Cardiac septum (tissue), 1 donor: ENCODE measurements around the gene MYOG. TPM values are rescaled to one million over a fixed set of nuclear protein-coding genes. Genes with fewer than 3 reads are reported as not detected.
A peak's percentile ranks its signal among the peaks of the same experiment; 100 is the strongest.

Source experiments
- DNase-seq: peaks from one replicate; pipeline ENCODE4 v3.0.0-alpha.2; 2020; ENCODE audit warnings: low spot score
- intact Hi-C: fragments of 100-400 bp; cut with DNase I; formaldehyde crosslinking; loops from one replicate; pipeline ENCODE4 v1.14.0; 2022
- total RNA-seq: library from RNA; stranded (reverse); fragmentation: NEBNext Ultra II Directional; extraction: Animal tissue kit (Norgen Biotek cat#: 25700); gene quantifications from one replicate; pipeline ENCODE4 v1.2.1, GENCODE V29; 2021
- donor health status: DM: no; HTN: no; CAD: no.

The MYOG gene
- total RNA-seq, 1 donor from 2014 or later: 0.16 TPM

DNA sequence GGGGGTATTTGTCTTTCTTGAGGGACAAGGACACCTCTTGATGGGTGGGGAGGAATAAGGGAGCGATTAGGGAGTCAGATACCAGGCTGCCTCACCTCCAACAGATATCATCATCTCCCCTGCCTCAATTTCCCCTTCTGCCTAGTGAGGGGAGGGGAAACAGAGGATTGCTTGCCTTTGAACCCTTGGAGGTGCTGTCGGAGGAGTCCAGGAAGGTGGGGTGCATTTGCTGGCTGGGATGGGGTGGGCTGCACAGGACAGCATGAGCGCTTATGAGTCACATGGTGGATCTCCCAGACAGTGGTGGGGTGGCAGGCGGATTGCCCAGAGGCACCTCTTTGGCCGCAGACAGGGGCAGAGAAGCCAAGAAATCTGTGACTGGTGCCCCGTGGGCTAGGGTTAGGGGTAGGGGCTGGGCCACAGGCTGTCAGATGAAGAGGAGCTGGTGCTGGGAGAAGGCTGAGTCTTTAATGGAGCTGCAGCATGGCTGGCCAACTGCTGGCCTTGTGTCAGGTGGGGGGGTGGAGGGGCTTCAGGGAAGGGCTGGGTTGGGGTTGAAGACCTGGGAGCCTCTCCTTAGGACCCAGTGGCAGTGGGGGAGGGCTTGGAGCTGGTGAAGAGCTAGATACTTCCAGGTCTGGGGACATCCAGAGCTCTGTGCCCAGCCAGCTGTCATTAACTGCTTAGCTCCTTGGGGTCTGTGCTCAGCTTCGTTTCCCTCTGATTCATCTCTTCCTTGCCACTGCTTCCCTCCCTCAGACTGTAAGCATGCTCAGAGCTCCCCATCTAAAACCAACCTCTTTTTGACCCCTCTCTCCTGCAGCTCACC is 34.7 kb upstream of the MYOG start:
- intact Hi-C loops: no loop called here
- DNase-seq: peak; percentile 53

GRCh38 chr1:203117611-203118575 is 32.1 kb upstream of the MYOG start:
- intact Hi-C loops: loop anchor here (1.0 kb wide), 2 partner anchors 54 to 98 kb away; no protein-coding TSS in a partner anchor
- peak; percentile 89 for DNase-seq

DNA sequence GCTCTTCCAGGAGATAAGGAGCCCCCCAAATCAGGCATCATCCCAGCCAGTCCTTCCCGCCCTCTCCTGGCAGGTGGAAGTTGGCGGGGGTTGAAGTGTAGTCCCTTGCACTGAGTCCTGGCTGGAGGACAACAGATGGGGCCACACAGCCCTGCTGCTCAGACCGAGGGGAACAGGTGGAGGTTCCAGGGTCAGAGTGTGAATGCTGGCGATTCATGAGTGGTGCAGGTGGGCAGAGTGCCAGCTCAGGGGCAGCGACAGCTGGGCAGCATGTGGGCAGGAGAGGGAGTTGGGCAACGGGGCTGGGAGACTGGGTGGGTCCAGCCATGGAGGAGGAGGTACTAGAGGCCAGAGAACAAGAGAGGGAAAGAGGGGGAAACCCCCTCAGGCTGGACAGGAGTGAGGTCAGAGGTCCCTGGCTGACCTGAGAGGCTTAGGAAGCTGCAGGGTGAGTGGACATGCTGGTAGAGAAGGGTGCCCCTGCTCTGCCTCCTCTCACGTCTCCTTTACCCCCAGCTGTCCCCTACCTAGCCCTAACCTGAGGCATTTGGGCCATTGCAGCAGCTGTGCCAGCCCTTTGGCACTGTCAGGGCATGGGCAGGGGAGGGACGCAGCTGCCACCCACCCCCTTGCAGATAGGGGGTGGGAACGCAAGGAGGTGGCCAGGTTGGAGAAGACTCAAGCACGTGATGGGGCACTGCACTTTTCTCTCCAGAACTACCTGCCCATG is 30.4 kb upstream of the MYOG start:
- intact Hi-C loops: no loop called here

GRCh38 chr1:203114202-203114601 is 28.4 kb upstream of the MYOG start:
- no peak for DNase-seq
- intact Hi-C loops: no loop called here

More for the DNA sequence above, 30.4 kb upstream of the MYOG start:
- DNase-seq: no peak

GRCh38 chr1:203113308-203113707 is 27.5 kb upstream of the MYOG start:
- intact Hi-C loops: no loop called here
- DNase-seq: no peak

DNA sequence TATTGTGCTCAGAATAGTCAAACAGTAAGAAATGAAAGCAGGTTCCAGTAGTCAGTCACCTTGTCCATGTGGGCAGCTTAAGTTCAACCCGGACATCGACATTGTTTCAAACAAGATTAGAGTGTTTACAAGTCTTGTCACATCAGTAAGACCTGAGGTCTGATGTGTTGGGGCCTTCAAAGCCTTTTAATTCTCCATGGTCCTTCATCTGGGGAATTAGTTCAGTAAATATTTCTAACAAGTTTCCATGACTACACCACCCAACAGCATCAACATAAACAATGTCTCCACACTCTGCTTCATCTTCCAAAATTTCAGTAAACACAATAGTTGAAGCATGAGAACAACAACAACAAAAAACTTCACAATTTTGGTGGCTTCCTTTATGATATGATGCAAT is 26.7 kb upstream of the MYOG start:
- intact Hi-C loops: no loop called here

GRCh38 chr1:203104789-203105390 is 19.1 kb upstream of the MYOG start:
- intact Hi-C loops: no loop called here
- DNase-seq: no peak

More for the DNA sequence above, 26.7 kb upstream of the MYOG start:
- no peak for DNase-seq

GRCh38 chr1:203103829-203104495 is 18.1 kb upstream of the MYOG start:
- intact Hi-C loops: no loop called here
- no peak for DNase-seq

DNA sequence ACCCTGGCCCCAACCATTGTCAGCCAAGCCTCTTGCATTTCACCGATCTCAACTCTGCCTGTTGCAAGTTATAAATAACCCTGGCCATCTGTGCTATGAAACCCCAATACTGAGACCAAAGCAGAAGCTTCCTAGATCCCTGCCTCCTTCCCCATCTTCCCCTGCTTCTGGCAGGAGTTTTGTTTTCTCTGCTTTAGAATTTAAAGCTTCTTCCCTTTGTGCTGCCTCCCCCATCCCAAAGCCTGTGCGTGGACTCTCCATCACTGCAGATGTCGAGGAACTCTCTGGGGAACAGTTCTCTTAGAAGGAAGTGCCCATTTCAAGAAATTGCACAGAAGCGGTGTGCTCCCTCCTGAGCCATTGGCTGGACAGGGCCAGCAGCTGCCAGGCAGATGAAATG is 17.4 kb upstream of the MYOG start:
- intact Hi-C loops: no loop called here
- DNase-seq: no peak

GRCh38 chr1:203101813-203102634 is 16.2 kb upstream of the MYOG start:
- no peak for DNase-seq
- intact Hi-C loops: no loop called here

GRCh38 chr1:203100516-203100869 is 14.7 kb upstream of the MYOG start:
- no peak for DNase-seq
- intact Hi-C loops: no loop called here

- intact Hi-C loops: no loop called here
- no peak for DNase-seq
These were observed 14.1 kb upstream of the MYOG start for GRCh38 chr1:203099805-203100515.

DNA sequence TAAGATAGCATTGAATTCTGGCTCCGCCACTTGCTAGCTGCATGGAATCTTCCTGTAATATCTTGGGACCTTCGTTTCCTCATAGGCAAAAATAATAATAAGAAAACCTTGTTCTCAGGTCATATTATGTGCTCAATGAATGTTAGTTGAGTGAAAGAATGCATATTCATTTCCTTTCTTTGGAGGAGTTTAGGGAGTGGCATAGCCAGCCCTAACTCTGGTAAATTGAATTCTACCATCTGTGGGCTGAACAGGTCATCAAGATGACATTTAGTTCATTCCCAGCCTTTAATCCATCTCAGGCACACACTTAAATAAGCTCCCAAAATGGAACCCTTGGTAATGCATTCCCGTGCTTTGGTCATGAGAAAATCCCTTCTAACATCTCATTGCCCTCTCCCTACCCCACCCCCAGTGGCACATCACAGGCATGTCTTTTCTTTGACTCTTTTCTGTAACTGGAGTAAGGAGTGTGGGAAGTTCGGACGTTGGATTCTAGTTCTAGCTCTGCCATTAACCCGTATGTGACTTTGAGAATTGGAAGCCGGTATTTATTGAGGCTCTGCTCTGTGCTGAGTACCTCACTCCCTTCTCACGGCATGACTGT is 13.2 kb upstream of the MYOG start:
- no peak for DNase-seq
- intact Hi-C loops: no loop called here

- intact Hi-C loops: no loop called here
- no peak for DNase-seq
These were observed 12.6 kb upstream of the MYOG start for GRCh38 chr1:203098445-203098844.

GRCh38 chr1:203097001-203097400 is 11.2 kb upstream of the MYOG start:
- no peak for DNase-seq
- intact Hi-C loops: no loop called here

DNA sequence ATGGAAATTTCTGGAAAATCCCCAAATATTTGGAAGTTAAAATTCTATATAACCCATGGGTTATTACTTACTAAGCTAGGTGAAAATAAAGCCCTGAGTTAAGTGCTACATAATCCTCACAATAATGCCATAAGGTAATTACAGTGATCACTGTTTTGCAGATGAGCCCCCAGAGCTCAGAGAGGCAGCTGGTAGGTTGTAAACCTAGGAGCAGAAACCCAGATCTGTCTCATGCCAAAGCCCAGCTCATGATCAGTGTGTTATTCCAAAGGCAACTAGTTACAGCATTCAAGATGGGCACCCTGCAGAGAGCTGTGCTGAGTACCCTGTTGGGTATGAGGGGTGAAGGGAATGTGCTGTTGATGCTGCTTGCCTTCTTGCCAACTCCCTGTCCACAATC is 10.8 kb upstream of the MYOG start:
- DNase-seq: no peak
- intact Hi-C loops: no loop called here

- no peak for DNase-seq
- intact Hi-C loops: no loop called here
These were observed 9.4 kb upstream of the MYOG start for GRCh38 chr1:203095061-203095690.
